GM21423 (cell line): ENCODE results near the gene LAMB4.

Experiments
- ATAC-seq: cut with Tn5 transposase; IDR thresholded peaks from one replicate; pipeline ENCODE4 v1.9.1; 2021; ENCODE audit warnings: mild to moderate bottlenecking, moderate library complexity; ENCODE audit not compliant: unreplicated experiment

The LAMB4 gene

GRCh38 chr7:107973861-107974260 lies 156.3 kb downstream of the LAMB4 start:
- no peak for ATAC-seq
